NCI-H2029 (cell line): ENCODE data around the gene CCT5.
A peak's percentile ranks its signal among the peaks of the same experiment; 100 is the strongest.
"Not testable (repeated sequence)": the region's sequence is repeated elsewhere in the genome, so short reads cannot be mapped to it uniquely, and the experiment has no call there.

Source experiments
- DNase-seq: peaks from one replicate; lab custom pipeline; 2025; lab: John Stamatoyannopoulos, UW

Gene CCT5

GRCh38 chr5:10301842-10302610 lies 51.9 kb downstream of the CCT5 start:
- DNase-seq: peak; percentile 89

DNA sequence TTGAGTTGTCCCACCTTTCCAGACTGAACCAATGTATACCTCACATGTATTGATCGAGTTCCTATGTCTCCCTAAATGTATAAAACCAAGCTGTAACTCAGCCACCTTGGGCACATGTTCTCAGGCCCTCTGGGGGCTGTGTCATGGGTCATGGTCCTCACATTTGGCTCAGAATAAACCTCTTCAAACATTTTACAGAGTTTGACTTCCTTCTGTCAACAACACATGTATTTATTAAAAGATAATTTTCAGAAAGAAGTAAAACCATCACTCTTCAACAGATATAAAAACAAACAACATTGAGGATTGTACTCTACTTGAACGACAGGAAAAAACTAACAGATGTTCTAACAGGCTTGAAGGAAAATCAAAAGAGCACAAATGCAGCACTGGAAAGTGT lies 53.1 kb downstream of the CCT5 start:
- DNase-seq: no peak

GRCh38 chr5:10303699-10304170 lies 53.7 kb downstream of the CCT5 start:
- DNase-seq: no peak

GRCh38 chr5:10304932-10305331 lies 54.9 kb downstream of the CCT5 start:
- no peak for DNase-seq

DNA sequence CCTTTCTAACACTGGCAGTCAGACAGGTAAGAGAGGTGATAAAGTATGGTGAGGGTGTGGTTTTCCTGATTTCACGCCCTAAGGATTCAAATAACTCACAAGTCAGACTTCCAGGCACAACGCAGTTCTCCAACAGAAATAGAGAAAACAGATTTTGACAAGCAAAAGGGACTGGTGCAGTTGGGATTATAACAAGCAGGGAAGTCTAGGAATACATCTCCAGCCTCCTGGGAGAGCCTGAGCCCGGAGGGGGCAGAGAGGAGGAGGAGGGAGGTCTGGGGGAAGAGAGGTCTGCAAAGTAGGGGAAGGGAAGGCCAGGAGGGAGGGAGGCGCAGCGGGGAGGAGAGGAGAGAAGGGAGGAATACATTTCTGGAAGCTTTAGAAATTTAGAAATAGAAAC lies 56.0 kb downstream of the CCT5 start:
- no peak for DNase-seq

DNA sequence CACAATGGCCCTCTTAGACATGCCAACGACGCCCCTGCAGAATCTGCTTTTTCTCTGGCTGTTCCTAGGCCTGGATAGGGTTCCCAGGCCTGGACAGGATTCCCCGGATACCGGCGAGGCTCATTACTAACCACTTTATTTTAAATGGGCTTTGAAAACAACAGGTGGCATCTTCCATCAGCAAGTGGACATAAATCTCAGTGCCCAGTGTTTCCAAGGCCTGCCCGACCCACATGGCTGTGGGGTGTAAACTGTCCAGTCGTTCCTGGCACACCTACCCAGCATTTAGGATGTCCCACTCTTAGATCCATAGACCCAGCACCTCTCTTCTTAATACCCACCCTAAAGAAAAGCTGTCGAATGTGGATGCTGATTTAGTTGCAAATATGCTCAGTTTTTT lies 56.7 kb downstream of the CCT5 start:
- no peak for DNase-seq

GRCh38 chr5:10307206-10308148 lies 57.4 kb downstream of the CCT5 start, which contains the start of gene CMBL:
CMBL (minus strand) TSS chr5:10307902; CDS start chr5:10290762, 17,140 bp downstream.
- peak; percentile 68 for DNase-seq

- no peak for DNase-seq
These were observed 58.8 kb downstream of the CCT5 start for GRCh38 chr5:10308844-10309243.

- no peak for DNase-seq
These were observed 60.1 kb downstream of the CCT5 start for GRCh38 chr5:10310066-10310779.

DNA sequence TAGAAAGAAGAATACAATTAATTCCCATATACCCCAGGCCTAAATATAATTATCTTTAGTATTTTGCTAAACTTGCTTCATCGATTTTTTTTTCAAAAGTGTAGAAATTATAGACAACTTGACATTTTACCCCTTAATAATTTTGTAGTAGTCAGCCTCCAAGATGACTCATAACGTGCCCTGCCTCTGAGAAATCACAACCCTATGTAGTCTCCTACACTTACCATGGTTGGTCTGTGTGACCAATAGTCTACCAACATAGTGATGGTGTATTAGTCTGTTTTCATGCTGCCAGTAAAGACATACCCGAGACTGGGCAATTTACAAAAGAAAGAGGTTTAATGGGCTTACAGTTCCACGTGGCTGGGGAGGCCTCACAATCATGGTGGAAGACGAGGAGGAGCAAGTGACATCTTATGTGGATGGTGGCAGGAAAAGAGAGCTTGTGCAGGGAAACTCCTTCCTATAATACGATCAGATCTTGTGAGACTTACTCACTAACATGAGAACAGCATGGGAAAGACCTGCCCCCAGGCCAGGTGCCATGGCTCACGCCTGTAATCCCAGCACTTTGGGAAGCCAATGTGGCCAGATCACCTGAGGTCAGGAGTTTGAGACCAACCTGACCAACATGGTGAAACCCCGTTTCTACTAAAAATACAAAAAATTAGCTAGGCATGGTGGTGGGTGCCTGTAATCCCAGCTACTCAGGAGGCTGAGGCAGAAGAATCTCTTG lies 60.9 kb downstream of the CCT5 start:
- not testable (repeated sequence) for DNase-seq

GRCh38 chr5:10311595-10312425 lies 61.7 kb downstream of the CCT5 start:
- no peak for DNase-seq

DNA sequence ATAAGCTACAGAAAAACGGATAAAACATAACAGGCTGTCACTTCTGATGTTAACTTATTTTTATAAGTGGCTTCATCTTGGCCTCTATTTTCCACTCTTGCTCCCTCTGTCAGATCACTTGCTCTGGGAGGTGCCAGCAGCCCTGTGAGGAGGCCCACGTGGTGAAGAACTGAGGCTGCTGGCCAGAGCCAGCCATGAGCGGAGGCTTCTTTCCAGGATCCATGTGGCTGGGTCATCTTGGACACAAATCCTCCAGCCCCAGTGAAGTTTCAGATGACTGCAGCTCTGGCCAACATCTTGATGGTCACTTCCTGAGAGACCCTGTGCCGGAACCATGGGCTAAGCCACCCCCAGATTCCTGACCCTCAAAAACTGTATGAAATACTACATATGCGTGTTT lies 65.1 kb downstream of the CCT5 start:
- DNase-seq: no peak
